Measurements from ENCODE around the gene ARPC3. TPM values are rescaled to one million over a fixed set of nuclear protein-coding genes. Genes with fewer than 3 reads are reported as not detected.

ARPC3 gene
- total and polyA plus RNA-seq, 10 of the 15 experiments (the other 5 are each of a cell fraction or from before 2014, with no cell fraction given) = 81.6 to 890 (median 564) TPM

DNA sequence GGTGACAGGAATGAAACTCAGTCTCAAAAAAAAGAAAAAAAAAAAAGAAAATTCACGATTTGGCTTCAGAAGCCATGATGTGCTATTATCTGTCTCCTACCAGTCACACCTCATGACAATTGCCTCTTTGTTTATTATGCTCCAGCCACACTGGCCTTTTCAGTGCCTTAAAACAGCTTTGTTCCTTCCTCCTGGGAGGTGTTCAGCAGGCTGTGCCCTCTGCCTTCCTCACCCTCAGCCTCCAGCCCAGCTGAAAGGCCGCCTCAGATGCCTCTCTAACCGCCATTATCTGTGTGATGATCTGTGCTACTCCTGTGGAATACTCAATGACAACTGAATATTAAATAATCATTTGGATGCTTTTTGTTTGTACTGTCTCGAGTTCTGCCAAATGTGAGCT lies 8.6 kb upstream of the ARPC3 start (continued):
- no peak for TF ChIP-seq CBX5 (IDR thresholded peaks at IDR 0.05; ENCODE audit: low read depth)

DNA sequence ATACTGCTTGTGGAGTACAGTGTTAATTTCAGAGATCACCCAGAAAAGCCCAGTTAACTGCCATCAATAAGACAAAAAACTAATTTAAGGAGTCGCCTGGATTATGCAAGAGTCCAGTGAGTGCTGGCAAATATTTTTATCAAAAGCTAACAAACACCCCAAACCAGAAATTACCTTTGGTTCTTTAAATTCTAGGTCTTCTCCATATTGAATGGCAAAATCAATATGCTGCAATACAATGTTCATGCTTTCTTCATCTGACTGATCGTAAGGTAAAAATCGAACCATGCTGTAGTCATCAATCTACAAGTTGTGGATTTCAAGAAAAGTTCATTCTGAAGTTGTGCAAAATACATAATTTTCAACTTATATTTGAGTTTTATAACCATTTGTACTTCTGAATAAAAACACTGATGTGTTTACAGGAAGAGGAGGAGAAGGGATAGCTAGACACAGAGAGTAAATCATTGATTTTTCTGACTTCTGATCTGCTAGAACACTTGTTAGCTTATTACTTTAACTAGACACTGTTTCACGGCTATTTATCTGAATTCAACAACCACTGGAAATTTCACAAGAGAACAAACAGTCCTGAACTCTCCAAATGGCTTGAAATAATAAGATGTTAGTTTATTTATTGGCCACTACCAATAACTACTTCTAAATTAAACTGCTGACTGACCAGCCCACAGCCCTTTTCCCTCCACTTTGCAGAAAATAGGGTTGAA lies 3.6 kb upstream of the ARPC3 start:
- Histone ChIP-seq H3K27ac (ENCODE audit: control insufficient read depth, insufficient read depth) (no peak overlapping the region), H3K9ac (ENCODE audit: control insufficient read depth, insufficient read depth, low read length) (no peak overlapping the region), H4K20me1 (ENCODE audit: control insufficient read depth, insufficient read depth) (no peaks in the 10 kb centered on the region), H3K4me2 (ENCODE audit: control insufficient read depth, insufficient read depth) (no peak overlapping the region), H3K9me3 (replicated peaks; ENCODE audit: control insufficient read depth, insufficient read depth, low read length) (no peaks in the 10 kb centered on the region; the same call in 2 of the 3 replicates), H3K36me3 (ENCODE audit: control insufficient read depth in 2 of 2, insufficient read depth in 2 of 2, low read length in 1 of 2) (peaks cover 3 to 7% of the 10 kb centered on the region in 2 experiments), H3K4me1 (ENCODE audit: control insufficient read depth, insufficient read depth, low read length) (peaks cover 21% of the 10 kb centered on the region), H3K4me3 (no peak overlapping the region), H3K79me2 (ENCODE audit: control insufficient read depth, insufficient read depth, low read length) (peaks cover 14% of the 10 kb centered on the region), H3K27me3 (replicated peaks in 1 of 2; ENCODE audit: control insufficient read depth in 2 of 2, insufficient read depth in 2 of 2, low read length in 1 of 2) (no peaks in the 10 kb centered on the region), H2AFZ (ENCODE audit: control insufficient read depth, low read depth, low read length) (no peak overlapping the region)
- ChIA-PET CTCF (interaction anchor here (0.9 to 10.9 kb wide), 7 partner anchors 15 to 148 kb away, joined by 3 to 237 read pairs (median 9); partner anchors contain the start of genes FAM216A, GPN3 and VPS29), SMC1A (ENCODE audit: uncharacterized antibody, unreplicated experiment) (interaction anchor here (0.6 to 8.0 kb wide), 7 partner anchors 14 to 149 kb away, joined by 3 to 152 read pairs (median 3); partner anchors contain the start of genes FAM216A and GPN3), RAD21 (ENCODE audit: unreplicated experiment) (interaction anchor here (0.5 to 10.2 kb wide), 5 partner anchors 15 to 429 kb away, joined by 3 to 180 read pairs (median 5); partner anchors contain the start of genes FAM216A, GPN3 and TCTN1), POLR2A (interaction anchor here (0.6 to 1.8 kb wide), 3 partner anchors 15 to 34 kb away, joined by 4 to 14 read pairs (median 4); partner anchors contain the start of genes FAM216A and GPN3)
- FAIRE-seq (no peak), DNase-seq (ENCODE audit: low read depth, low spot score) (no peak), ATAC-seq (no peak)
- no TSS peak for BruUV-seq (replicated peaks)
- intact Hi-C loops (cut with micrococcal nuclease; ENCODE audit: unreplicated experiment) (loop anchor here (5.0 kb wide), 1 partner anchor 434 kb away; no protein-coding TSS in a partner anchor), in situ Hi-C loops (cut with MboI) (no loop called here)
- WGBS (ENCODE audit: insufficient coverage, insufficient replicate concordance, low lambda C conversion rate, missing lambda C conversion rate) = 86% methylated on average over 4 of the region's 4 CpGs
- TF ChIP-seq, protein P1, sequence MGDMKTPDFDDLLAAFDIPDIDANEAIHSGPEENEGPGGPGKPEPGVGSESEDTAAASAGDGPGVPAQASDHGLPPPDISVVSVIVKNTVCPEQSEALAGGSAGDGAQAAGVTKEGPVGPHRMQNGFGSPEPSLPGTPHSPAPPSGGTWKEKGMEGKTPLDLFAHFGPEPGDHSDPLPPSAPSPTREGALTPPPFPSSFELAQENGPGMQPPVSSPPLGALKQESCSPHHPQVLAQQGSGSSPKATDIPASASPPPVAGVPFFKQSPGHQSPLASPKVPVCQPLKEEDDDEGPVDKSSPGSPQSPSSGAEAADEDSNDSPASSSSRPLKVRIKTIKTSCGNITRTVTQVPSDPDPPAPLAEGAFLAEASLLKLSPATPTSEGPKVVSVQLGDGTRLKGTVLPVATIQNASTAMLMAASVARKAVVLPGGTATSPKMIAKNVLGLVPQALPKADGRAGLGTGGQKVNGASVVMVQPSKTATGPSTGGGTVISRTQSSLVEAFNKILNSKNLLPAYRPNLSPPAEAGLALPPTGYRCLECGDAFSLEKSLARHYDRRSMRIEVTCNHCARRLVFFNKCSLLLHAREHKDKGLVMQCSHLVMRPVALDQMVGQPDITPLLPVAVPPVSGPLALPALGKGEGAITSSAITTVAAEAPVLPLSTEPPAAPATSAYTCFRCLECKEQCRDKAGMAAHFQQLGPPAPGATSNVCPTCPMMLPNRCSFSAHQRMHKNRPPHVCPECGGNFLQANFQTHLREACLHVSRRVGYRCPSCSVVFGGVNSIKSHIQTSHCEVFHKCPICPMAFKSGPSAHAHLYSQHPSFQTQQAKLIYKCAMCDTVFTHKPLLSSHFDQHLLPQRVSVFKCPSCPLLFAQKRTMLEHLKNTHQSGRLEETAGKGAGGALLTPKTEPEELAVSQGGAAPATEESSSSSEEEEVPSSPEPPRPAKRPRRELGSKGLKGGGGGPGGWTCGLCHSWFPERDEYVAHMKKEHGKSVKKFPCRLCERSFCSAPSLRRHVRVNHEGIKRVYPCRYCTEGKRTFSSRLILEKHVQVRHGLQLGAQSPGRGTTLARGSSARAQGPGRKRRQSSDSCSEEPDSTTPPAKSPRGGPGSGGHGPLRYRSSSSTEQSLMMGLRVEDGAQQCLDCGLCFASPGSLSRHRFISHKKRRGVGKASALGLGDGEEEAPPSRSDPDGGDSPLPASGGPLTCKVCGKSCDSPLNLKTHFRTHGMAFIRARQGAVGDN (IDR thresholded peaks at IDR 0.05) = no peak
- TF ChIP-seq MTA2 (IDR thresholded peaks at IDR 0.05; ENCODE audit: low read depth) (no peak), ESRRA (IDR thresholded peaks at IDR 0.05; ENCODE audit: low read length) (no peak), POLR2A (IDR thresholded peaks at IDR 0.05; ENCODE audit: low read depth, low read length) (no peak), CHD1 (IDR thresholded peaks at IDR 0.05; ENCODE audit: low read depth, low read length) (no peak), HCFC1 (IDR thresholded peaks at IDR 0.05; ENCODE audit: low read length) (no peak), ZNF207 (IDR thresholded peaks at IDR 0.05; ENCODE audit: borderline replicate concordance) (no peak), E2F8 (IDR thresholded peaks at IDR 0.05; ENCODE audit: low read depth, partially characterized antibody) (no peak)
- TF ChIP-seq, protein P2, sequence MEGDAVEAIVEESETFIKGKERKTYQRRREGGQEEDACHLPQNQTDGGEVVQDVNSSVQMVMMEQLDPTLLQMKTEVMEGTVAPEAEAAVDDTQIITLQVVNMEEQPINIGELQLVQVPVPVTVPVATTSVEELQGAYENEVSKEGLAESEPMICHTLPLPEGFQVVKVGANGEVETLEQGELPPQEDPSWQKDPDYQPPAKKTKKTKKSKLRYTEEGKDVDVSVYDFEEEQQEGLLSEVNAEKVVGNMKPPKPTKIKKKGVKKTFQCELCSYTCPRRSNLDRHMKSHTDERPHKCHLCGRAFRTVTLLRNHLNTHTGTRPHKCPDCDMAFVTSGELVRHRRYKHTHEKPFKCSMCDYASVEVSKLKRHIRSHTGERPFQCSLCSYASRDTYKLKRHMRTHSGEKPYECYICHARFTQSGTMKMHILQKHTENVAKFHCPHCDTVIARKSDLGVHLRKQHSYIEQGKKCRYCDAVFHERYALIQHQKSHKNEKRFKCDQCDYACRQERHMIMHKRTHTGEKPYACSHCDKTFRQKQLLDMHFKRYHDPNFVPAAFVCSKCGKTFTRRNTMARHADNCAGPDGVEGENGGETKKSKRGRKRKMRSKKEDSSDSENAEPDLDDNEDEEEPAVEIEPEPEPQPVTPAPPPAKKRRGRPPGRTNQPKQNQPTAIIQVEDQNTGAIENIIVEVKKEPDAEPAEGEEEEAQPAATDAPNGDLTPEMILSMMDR (IDR thresholded peaks at IDR 0.05 in 2 of 3, conservative IDR thresholded peaks at IDR 0.05 in 1 of 3; ENCODE audit: control insufficient read depth in 2 of 3, extremely low read depth in 1 of 3, insufficient read depth in 1 of 3, low read depth in 3 of 3, low read length in 3 of 3) = no peak
- TF ChIP-seq, protein P3, sequence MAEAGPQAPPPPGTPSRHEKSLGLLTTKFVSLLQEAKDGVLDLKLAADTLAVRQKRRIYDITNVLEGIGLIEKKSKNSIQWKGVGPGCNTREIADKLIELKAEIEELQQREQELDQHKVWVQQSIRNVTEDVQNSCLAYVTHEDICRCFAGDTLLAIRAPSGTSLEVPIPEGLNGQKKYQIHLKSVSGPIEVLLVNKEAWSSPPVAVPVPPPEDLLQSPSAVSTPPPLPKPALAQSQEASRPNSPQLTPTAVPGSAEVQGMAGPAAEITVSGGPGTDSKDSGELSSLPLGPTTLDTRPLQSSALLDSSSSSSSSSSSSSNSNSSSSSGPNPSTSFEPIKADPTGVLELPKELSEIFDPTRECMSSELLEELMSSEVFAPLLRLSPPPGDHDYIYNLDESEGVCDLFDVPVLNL (IDR thresholded peaks at IDR 0.05; ENCODE audit: low read depth, low read length) = no peak

Measured in GM12878 (cell line).